Keratinocyte (primary cell): ENCODE data around the gene YY1. TPM values are rescaled to one million over a fixed set of nuclear protein-coding genes. Genes with fewer than 3 reads are reported as not detected.
"Not testable (repeated sequence)": the region's sequence is repeated elsewhere in the genome, so short reads cannot be mapped to it uniquely, and the experiment has no call there.

ENCODE experiments used
- DNase-seq: peaks from one replicate; pipeline ENCODE4 v3.0.0-alpha.2; 2011; ENCODE audit warnings: low read depth, missing footprints, low spot score
- FAIRE-seq: peaks from 2 replicates; lab custom pipeline; 2011; peaks lifted over from hg19 to GRCh38; lab: Jason Lieb, UNC
- H2AFZ ChIP-seq: 2 replicates; pipeline ENCODE4 v1.6.0; 2012; ENCODE audit warnings: low read length, control low read depth, inconsistent platforms; ENCODE audit not compliant: control insufficient read depth
- H3K27ac ChIP-seq: 2 replicates; pipeline ENCODE4 v1.5.1; 2011; ENCODE audit warnings: low read length; ENCODE audit not compliant: control insufficient read depth, insufficient read depth
- H3K27me3 ChIP-seq: 3 replicates; pipeline ENCODE4 v1.6.0; 2011; ENCODE audit warnings: low read length; ENCODE audit not compliant: control insufficient read depth, insufficient read depth; ENCODE audit errors: extremely low read depth
- H3K36me3 ChIP-seq, 2 experiments: 2 replicates in 1 of 2; 3 replicates in 1 of 2; pipeline ENCODE4 v1.5.1; 2011; ENCODE audit warnings: low read length in 2 of 2, mild to moderate bottlenecking in 1 of 2; ENCODE audit not compliant: control insufficient read depth in 2 of 2, insufficient read depth in 2 of 2; ENCODE audit errors: extremely low read depth in 1 of 2
- H3K4me1 ChIP-seq: 3 replicates; pipeline ENCODE4 v1.5.1; 2011; ENCODE audit warnings: low read length; ENCODE audit not compliant: control insufficient read depth, insufficient read depth; ENCODE audit errors: extremely low read depth
- H3K4me2 ChIP-seq: 3 replicates; pipeline ENCODE4 v1.6.0; 2011; ENCODE audit warnings: low read depth, low read length; ENCODE audit not compliant: control insufficient read depth, insufficient read depth; ENCODE audit errors: extremely low read depth
- H3K4me3 ChIP-seq, 3 experiments: fragments of 200-600 bp in 1 of 3; sonication (generic) in 1 of 3; 2 replicates in 2 of 3; 3 replicates in 1 of 3; pipeline ENCODE4 v1.5.1; 2011 to 2016; ENCODE audit warnings: low read length in 3 of 3, mild to moderate bottlenecking in 3 of 3, control low read depth in 2 of 3, inconsistent platforms in 1 of 3, low read depth in 1 of 3, mixed read lengths in 1 of 3, mixed run types in 1 of 3, moderate library complexity in 1 of 3; ENCODE audit not compliant: control insufficient read depth in 2 of 3, insufficient read depth in 2 of 3; ENCODE audit errors: extremely low read depth in 1 of 3
- H3K79me2 ChIP-seq: 2 replicates; pipeline ENCODE4 v1.6.0; 2012; ENCODE audit warnings: low read length; ENCODE audit not compliant: control insufficient read depth, insufficient read depth
- H3K9ac ChIP-seq: 3 replicates; pipeline ENCODE4 v1.6.0; 2011; ENCODE audit warnings: low read length; ENCODE audit not compliant: control insufficient read depth, insufficient read depth; ENCODE audit errors: extremely low read depth
- H3K9me1 ChIP-seq: 3 replicates; pipeline ENCODE4 v1.6.0; 2011; ENCODE audit warnings: low read length; ENCODE audit not compliant: control insufficient read depth, insufficient read depth; ENCODE audit errors: extremely low read depth
- H3K9me3 ChIP-seq: 2 replicates; pipeline ENCODE4 v1.5.1; 2012; ENCODE audit warnings: low read depth, low read length; ENCODE audit not compliant: control insufficient read depth
- H4K20me1 ChIP-seq: 3 replicates; pipeline ENCODE4 v1.6.0; 2011; ENCODE audit warnings: low read length; ENCODE audit not compliant: control insufficient read depth, insufficient read depth; ENCODE audit errors: extremely low read depth
- EZH2 ChIP-seq: IDR thresholded peaks from one replicate; pipeline ENCODE4 v1.6.1; 2012; ENCODE audit warnings: inconsistent platforms, mild to moderate bottlenecking, low read length, moderate library complexity
- dilution Hi-C: fragments of 300-500 bp; cut with MboI; formaldehyde crosslinking; loops from one replicate; pipeline ENCODE4 v1.7.0; 2020; ENCODE audit warnings: low sequenced_read_pairs; ENCODE audit not compliant: extremely low pct_ligation_motif_present
- polyA plus RNA-seq, 5 experiments: library from polyadenylated mRNA; depleted of rRNA in 3 of 5; stranded (reverse) in 3 of 5; stranded (forward) in 1 of 5; unstranded in 1 of 5; fragments of >200 nt; gene quantifications; 1 replicate in 1 of 5; 2 replicates in 3 of 5; 3 replicates in 1 of 5; pipeline versions ENCODE4 v1.2.1 to v1.2.3, GENCODE V29; 2011 to 2012; ENCODE audit warnings: missing spikeins in 2 of 5, low read depth in 1 of 5, low replicate concordance in 1 of 5
- TF ChIP-seq, protein P1 (sequence below), 3 experiments: IDR thresholded peaks in 1 of 3; conservative IDR thresholded peaks in 1 of 3; optimal IDR thresholded peaks in 1 of 3; 2 replicates in 2 of 3; 3 replicates in 1 of 3; pipeline versions ENCODE3 to v1.5.1; 2011; ENCODE audit warnings: low read length in 3 of 3, mild to moderate bottlenecking in 3 of 3, moderate library complexity in 2 of 3, control low read depth in 1 of 3, inconsistent platforms in 1 of 3; ENCODE audit not compliant: insufficient read depth in 2 of 3; ENCODE audit errors: extremely low read depth in 1 of 3

The YY1 gene
- polyA plus RNA-seq, 1 donor (not counting 4 experiments of a cell fraction or from before 2014, with no cell fraction given), result 65.6 TPM

DNA sequence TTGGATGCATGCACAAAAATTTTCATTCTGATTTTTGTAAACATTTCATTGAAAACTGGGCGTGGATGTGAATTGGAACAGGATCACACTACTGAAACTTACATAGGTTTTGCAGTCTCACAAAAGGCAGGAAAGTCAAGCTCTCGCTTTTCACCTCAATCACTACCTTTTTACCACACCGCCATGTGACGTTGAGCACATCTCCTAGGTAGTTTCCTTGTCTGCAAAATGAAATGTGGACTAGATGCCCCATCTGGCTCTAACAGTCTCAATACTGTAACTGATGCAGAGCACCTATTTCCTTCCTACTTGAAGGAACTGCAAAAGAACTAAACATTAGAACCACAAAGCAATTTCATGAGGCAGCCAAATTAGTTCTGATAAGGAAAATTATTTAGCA lies 4.4 kb upstream of the YY1 start:
- Histone ChIP-seq H3K9me3 (no peaks in the 10 kb centered on the region), H3K9ac (no peak overlapping the region), H3K36me3 (peaks cover 0 to 7% of the 10 kb centered on the region in 2 experiments), H4K20me1 (no peaks in the 10 kb centered on the region), H2AFZ (no peak overlapping the region), H3K4me3 (no peak overlapping the region), H3K4me1 (peaks cover 4% of the 10 kb centered on the region), H3K27me3 (no peaks in the 10 kb centered on the region), H3K79me2 (peaks cover 65% of the 10 kb centered on the region), H3K27ac (no peak overlapping the region), H3K4me2 (no peak overlapping the region), H3K9me1 (no peaks in the 10 kb centered on the region)
- dilution Hi-C loops, result no loop called here
- DNase-seq, result no peak
- TF ChIP-seq EZH2, result no peak
- TF ChIP-seq, protein P1, sequence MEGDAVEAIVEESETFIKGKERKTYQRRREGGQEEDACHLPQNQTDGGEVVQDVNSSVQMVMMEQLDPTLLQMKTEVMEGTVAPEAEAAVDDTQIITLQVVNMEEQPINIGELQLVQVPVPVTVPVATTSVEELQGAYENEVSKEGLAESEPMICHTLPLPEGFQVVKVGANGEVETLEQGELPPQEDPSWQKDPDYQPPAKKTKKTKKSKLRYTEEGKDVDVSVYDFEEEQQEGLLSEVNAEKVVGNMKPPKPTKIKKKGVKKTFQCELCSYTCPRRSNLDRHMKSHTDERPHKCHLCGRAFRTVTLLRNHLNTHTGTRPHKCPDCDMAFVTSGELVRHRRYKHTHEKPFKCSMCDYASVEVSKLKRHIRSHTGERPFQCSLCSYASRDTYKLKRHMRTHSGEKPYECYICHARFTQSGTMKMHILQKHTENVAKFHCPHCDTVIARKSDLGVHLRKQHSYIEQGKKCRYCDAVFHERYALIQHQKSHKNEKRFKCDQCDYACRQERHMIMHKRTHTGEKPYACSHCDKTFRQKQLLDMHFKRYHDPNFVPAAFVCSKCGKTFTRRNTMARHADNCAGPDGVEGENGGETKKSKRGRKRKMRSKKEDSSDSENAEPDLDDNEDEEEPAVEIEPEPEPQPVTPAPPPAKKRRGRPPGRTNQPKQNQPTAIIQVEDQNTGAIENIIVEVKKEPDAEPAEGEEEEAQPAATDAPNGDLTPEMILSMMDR (optimal IDR thresholded peaks at IDR 0.05 in 1 of 3, IDR thresholded peaks at IDR 0.05 in 1 of 3, conservative IDR thresholded peaks at IDR 0.05 in 1 of 3; ENCODE audit: extremely low read depth in 1 of 3, insufficient read depth in 2 of 3, low read length in 3 of 3), result no peak
- FAIRE-seq, result no peak

DNA sequence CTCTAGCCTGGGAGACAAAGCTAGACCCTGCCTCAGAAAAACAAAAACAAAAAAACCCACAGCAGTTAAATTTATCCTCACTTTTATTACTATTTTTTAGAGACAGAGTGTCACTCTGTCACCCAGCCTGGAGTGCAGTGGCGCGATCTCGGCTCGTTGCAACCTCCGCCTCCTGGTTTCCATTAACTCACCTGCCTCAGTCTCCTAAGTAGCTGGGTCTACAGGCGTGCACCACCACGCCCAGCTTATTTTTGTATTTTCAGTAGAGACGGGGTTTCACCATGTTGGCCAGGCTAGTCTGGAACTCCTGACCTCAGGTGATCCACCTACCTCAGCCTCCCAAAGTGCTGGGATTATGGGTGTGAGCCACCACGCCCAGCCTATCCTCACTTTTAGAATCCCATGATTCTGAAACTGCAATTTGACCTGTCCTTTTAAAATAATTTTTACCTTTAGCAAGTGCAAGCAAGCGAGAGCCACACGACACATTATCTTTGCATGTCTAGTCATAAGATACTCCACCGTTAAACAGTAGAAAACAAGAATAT lies 2.6 kb upstream of the YY1 start:
- dilution Hi-C loops, H3K27me3 ChIP-seq, H2AFZ ChIP-seq, H4K20me1 ChIP-seq, DNase-seq, H3K9ac ChIP-seq, H3K4me1 ChIP-seq, H3K9me3 ChIP-seq, FAIRE-seq, H3K9me1 ChIP-seq, H3K36me3 ChIP-seq, H3K27ac ChIP-seq: not testable (repeated sequence)
- peaks cover 76% of the 10 kb centered on the region for H3K79me2 ChIP-seq
- peak overlapping the region; percentile 91 for H3K4me2 ChIP-seq
- H3K4me3 ChIP-seq, result peak overlapping the region in 2 of 3 experiments; percentile 14 to 72

DNA sequence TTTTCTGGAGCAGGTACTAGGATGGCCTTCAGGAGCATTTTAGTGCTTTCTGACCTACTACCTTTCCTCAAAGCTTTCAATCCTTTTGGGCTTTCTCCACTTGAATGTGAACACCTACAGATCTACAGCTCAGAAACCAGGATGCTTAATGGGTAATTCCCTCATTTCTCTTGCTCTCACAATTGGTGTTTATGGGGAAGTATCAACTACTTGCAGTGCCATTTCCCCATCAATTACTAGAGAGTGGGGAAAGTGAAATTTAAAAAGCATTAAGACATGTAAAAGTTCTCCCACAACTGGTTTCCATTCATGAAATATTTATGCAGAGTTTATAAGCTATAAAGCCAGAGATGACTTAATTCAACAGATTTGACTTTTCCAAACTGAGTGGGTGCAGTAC lies 2.1 kb upstream of the YY1 start:
- Histone ChIP-seq H3K9me3 (no peaks in the 10 kb centered on the region), H4K20me1 (no peaks in the 10 kb centered on the region), H3K4me2 (peak overlapping the region; percentile 91), H2AFZ (no peak overlapping the region), H3K9ac (peak overlapping the region; percentile 95), H3K36me3 (no peaks in the 10 kb centered on the region), H3K4me1 (peaks cover 4% of the 10 kb centered on the region), H3K27me3 (no peaks in the 10 kb centered on the region), H3K27ac (peak overlapping the region; percentile 89), H3K9me1 (no peaks in the 10 kb centered on the region), H3K79me2 (peaks cover 80% of the 10 kb centered on the region), H3K4me3 (peak overlapping the region; percentile 72 to 100 (median 84))
- no peak for FAIRE-seq
- DNase-seq, result no peak
- no peak for TF ChIP-seq EZH2
- TF ChIP-seq, protein P1 (optimal IDR thresholded peaks at IDR 0.05 in 1 of 3, IDR thresholded peaks at IDR 0.05 in 1 of 3, conservative IDR thresholded peaks at IDR 0.05 in 1 of 3; ENCODE audit: extremely low read depth in 1 of 3, insufficient read depth in 2 of 3, low read length in 3 of 3), result no peak
- dilution Hi-C loops, result no loop called here
